GM23338 (cell line): Measurements from ENCODE around the gene ABHD3. TPM values are rescaled to one million over a fixed set of nuclear protein-coding genes. Genes with fewer than 3 reads are reported as not detected.

Source experiments
- ATAC-seq: fragments of 200-7000 bp; cut with Tn5 transposase; 3 replicates; pipeline ENCODE4 v1.9.1; 2020
- DNase-seq: peaks from one replicate; pipeline ENCODE4 v3.0.0-alpha.2; 2015; ENCODE audit warnings: low spot score
- H2AFZ ChIP-seq: fragments of 200-600 bp; sonication (generic); 2 replicates; pipeline ENCODE4 v1.8.0; 2016; ENCODE audit warnings: antibody characterized with exemption, mild to moderate bottlenecking, moderate library complexity
- H3F3A ChIP-seq: fragments of 200-600 bp; sonication (generic); replicated peaks from 2 replicates; pipeline ENCODE4 v1.8.0; 2017; ENCODE audit warnings: antibody characterized with exemption, mixed run types, low read depth
- H3K27ac ChIP-seq: fragments of 200-600 bp; sonication (generic); 2 replicates; pipeline ENCODE4 v1.6.1; 2016; ENCODE audit warnings: low read depth
- H3K27me3 ChIP-seq: fragments of 200-600 bp; sonication (generic); 2 replicates; pipeline ENCODE4 v1.8.0; 2016; ENCODE audit warnings: mild to moderate bottlenecking, mixed run types, moderate library complexity; ENCODE audit not compliant: insufficient read depth
- H3K36me3 ChIP-seq: fragments of 200-600 bp; sonication (generic); 2 replicates; pipeline ENCODE4 v1.8.0; 2016; ENCODE audit warnings: mild to moderate bottlenecking; ENCODE audit not compliant: insufficient read depth
- H3K4me1 ChIP-seq: fragments of 200-600 bp; sonication (generic); 2 replicates; pipeline ENCODE4 v1.8.0; 2016; ENCODE audit warnings: mild to moderate bottlenecking, moderate library complexity; ENCODE audit not compliant: insufficient read depth
- H3K4me2 ChIP-seq: fragments of 200-600 bp; sonication (generic); 2 replicates; pipeline ENCODE4 v1.7.1; 2017; ENCODE audit warnings: mixed run types
- H3K4me3 ChIP-seq: fragments of 200-600 bp; sonication (generic); 2 replicates; pipeline ENCODE4 v1.6.1; 2016; ENCODE audit warnings: mixed run types
- H3K79me2 ChIP-seq: fragments of 200-600 bp; sonication (generic); replicated peaks from 2 replicates; pipeline ENCODE4 v1.8.0; 2017; ENCODE audit warnings: mild to moderate bottlenecking; ENCODE audit not compliant: insufficient read depth
- H3K9me2 ChIP-seq: fragments of 200-600 bp; sonication (generic); 2 replicates; pipeline ENCODE4 v1.8.0; 2017; ENCODE audit not compliant: insufficient read depth
- H4K20me1 ChIP-seq: fragments of 200-600 bp; sonication (generic); replicated peaks from 2 replicates; pipeline ENCODE4 v1.8.0; 2017; ENCODE audit warnings: mild to moderate bottlenecking; ENCODE audit not compliant: insufficient read depth
- H3K27ac Mint-ChIP-seq: 2 replicates; pipeline ENCODE4 v1.8.0; 2020; ENCODE audit warnings: inconsistent platforms, mild to moderate bottlenecking, moderate library complexity, mixed read lengths
- H3K27me3 Mint-ChIP-seq: 3 replicates; pipeline ENCODE4 v1.8.0; 2022; ENCODE audit warnings: low read depth, mild to moderate bottlenecking, moderate library complexity, mixed read lengths, inconsistent platforms; ENCODE audit not compliant: insufficient read depth, poor library complexity
- H3K36me3 Mint-ChIP-seq: 3 replicates; pipeline ENCODE4 v1.8.0; 2021; ENCODE audit warnings: low read depth, mild to moderate bottlenecking, inconsistent platforms, moderate library complexity, mixed read lengths
- H3K4me1 Mint-ChIP-seq: 3 replicates; pipeline ENCODE4 v1.8.0; 2020; ENCODE audit warnings: mild to moderate bottlenecking, inconsistent platforms, mixed read lengths
- H3K4me3 Mint-ChIP-seq: 3 replicates; pipeline ENCODE4 v1.8.0; 2021; ENCODE audit warnings: moderate library complexity, mild to moderate bottlenecking, inconsistent platforms, mixed read lengths
- H3K9me3 Mint-ChIP-seq: 3 replicates; pipeline ENCODE4 v1.8.0; 2020; ENCODE audit warnings: moderate library complexity, mild to moderate bottlenecking, inconsistent platforms, mixed read lengths
- CREB1 ChIP-seq: fragments of 250-450 bp; sonication (Bioruptor Pico); IDR thresholded peaks from 2 replicates; pipeline ENCODE4 v1.5.0; 2020; ENCODE audit warnings: low read depth, mild to moderate bottlenecking, moderate library complexity
- CTCF ChIP-seq, 2 experiments: fragments of 200-600 bp in 1 of 2; sonication (generic) in 1 of 2; conservative IDR thresholded peaks; 2 replicates each; pipeline versions ENCODE4 v1.5.1 to v1.6.1; 2016 to 2017; ENCODE audit warnings: antibody characterized with exemption in 2 of 2, low read depth in 2 of 2, mild to moderate bottlenecking in 2 of 2, moderate library complexity in 1 of 2
- ETS1 ChIP-seq: IDR thresholded peaks from 2 replicates; pipeline ENCODE4 v1.6.1; 2016; ENCODE audit warnings: antibody characterized with exemption
- EZH2 ChIP-seq: fragments of 200-600 bp; sonication (generic); IDR thresholded peaks from one replicate; pipeline ENCODE4 v1.8.0; 2017; ENCODE audit warnings: antibody characterized with exemption, mild to moderate bottlenecking, low read depth; ENCODE audit not compliant: unreplicated experiment
- EZH2phosphoT487 ChIP-seq: fragments of 200-600 bp; sonication (generic); IDR thresholded peaks from one replicate; pipeline ENCODE4 v1.8.1; 2018; ENCODE audit warnings: antibody characterized with exemption; ENCODE audit not compliant: unreplicated experiment
- JUNB ChIP-seq: IDR thresholded peaks from one replicate; pipeline ENCODE4 v1.6.1; 2016; ENCODE audit warnings: antibody characterized with exemption; ENCODE audit not compliant: unreplicated experiment
- REST ChIP-seq: IDR thresholded peaks from one replicate; pipeline ENCODE4 v1.6.1; 2018; ENCODE audit warnings: antibody characterized with exemption; ENCODE audit not compliant: unreplicated experiment
- STAT1 ChIP-seq: IDR thresholded peaks from one replicate; pipeline ENCODE4 v1.6.1; 2016; ENCODE audit warnings: antibody characterized with exemption; ENCODE audit not compliant: unreplicated experiment
- ZNF114 ChIP-seq: fragments of 250-450 bp; sonication (Bioruptor Pico); IDR thresholded peaks from 2 replicates; pipeline ENCODE4 v1.5.0; 2020; ENCODE audit warnings: mild to moderate bottlenecking, moderate library complexity
- polyA plus RNA-seq: library from polyadenylated mRNA; unstranded; fragments of >200 nt; fragmentation: Nextera tagmentation; extraction: Ambion mirVana; gene quantifications from 2 replicates; pipeline ENCODE4 v1.2.1, GENCODE V29; 2016
- total RNA-seq: library from RNA; depleted of rRNA; stranded (reverse); fragments of >200 nt; shearing (Covaris generic); gene quantifications from 2 replicates; pipeline ENCODE4 v1.2.3, GENCODE V29; 2014

ABHD3 gene
- total and polyA plus RNA-seq, 2 experiments from 2014 or later = 16.2 to 19.9 TPM

GRCh38 chr18:21733011-21733410 is 28.4 kb upstream of the ABHD3 start:
- Mint-ChIP-seq H3K4me1 (peaks cover 14% of the 10 kb centered on the region; the same call in 2 of the 3 replicates), H3K27me3 (peaks cover 1% of the 10 kb centered on the region), H3K36me3 (peaks cover 12% of the 10 kb centered on the region), H3K4me3 (no peak overlapping the region), H3K27ac (no peak overlapping the region), H3K9me3 (peaks cover 23% of the 10 kb centered on the region)
- Histone ChIP-seq H3K4me2 (no peak overlapping the region), H3K4me1 (peaks cover 9% of the 10 kb centered on the region), H2AFZ (no peak overlapping the region), H3K79me2 (no peaks in the 10 kb centered on the region), H3F3A (no peaks in the 10 kb centered on the region), H4K20me1 (no peaks in the 10 kb centered on the region), H3K27ac (no peak overlapping the region), H3K27me3 (no peaks in the 10 kb centered on the region), H3K4me3 (no peak overlapping the region), H3K36me3 (no peaks in the 10 kb centered on the region), H3K9me2 (no peaks in the 10 kb centered on the region)
- ATAC-seq (no peak), DNase-seq (no peak)
- no peak for TF ChIP-seq STAT1
- TF ChIP-seq REST = no peak

GRCh38 chr18:21727702-21728101 is 23.1 kb upstream of the ABHD3 start:
- DNase-seq (no peak), ATAC-seq (no peak)
- H3K4me3 Mint-ChIP-seq = no peak overlapping the region
- no peaks in the 10 kb centered on the region for H3K9me3 Mint-ChIP-seq
- peaks cover 4% of the 10 kb centered on the region for H3K27me3 Mint-ChIP-seq
- Histone ChIP-seq H3K27ac (no peak overlapping the region), H3K4me2 (no peak overlapping the region), H3K36me3 (no peaks in the 10 kb centered on the region), H3K4me3 (no peak overlapping the region), H3K9me2 (no peaks in the 10 kb centered on the region), H4K20me1 (no peaks in the 10 kb centered on the region), H2AFZ (no peak overlapping the region), H3K27me3 (no peaks in the 10 kb centered on the region), H3K4me1 (no peaks in the 10 kb centered on the region), H3K79me2 (no peaks in the 10 kb centered on the region), H3F3A (no peaks in the 10 kb centered on the region)
- no peaks in the 10 kb centered on the region for H3K4me1 Mint-ChIP-seq
- H3K36me3 Mint-ChIP-seq = no peaks in the 10 kb centered on the region; the same call in 2 of the 3 replicates
- H3K27ac Mint-ChIP-seq = no peak overlapping the region
- TF ChIP-seq JUNB (no peak), ETS1 (no peak), ZNF114 (no peak), CTCF (conservative IDR thresholded peaks at IDR 0.05; ENCODE audit: low read depth in 2 of 2) (no peak), REST (no peak), EZH2 (no peak), STAT1 (no peak), EZH2phosphoT487 (no peak), CREB1 (CRISPR knock-in tag) (no peak)
